HL-60 (cell line): ENCODE data around the gene TRDN.

Experiments used
- POLR2AphosphoS5 ChIP-seq: IDR thresholded peaks from 2 replicates; pipeline ENCODE4 v1.6.1; 2012; ENCODE audit warnings: low read depth
- TF ChIP-seq, protein P1 (sequence below): IDR thresholded peaks from one replicate; pipeline ENCODE4 v1.5.1; 2011; ENCODE audit warnings: low read length, control low read depth, inconsistent platforms; ENCODE audit not compliant: insufficient read depth

- TF ChIP-seq, protein P1, sequence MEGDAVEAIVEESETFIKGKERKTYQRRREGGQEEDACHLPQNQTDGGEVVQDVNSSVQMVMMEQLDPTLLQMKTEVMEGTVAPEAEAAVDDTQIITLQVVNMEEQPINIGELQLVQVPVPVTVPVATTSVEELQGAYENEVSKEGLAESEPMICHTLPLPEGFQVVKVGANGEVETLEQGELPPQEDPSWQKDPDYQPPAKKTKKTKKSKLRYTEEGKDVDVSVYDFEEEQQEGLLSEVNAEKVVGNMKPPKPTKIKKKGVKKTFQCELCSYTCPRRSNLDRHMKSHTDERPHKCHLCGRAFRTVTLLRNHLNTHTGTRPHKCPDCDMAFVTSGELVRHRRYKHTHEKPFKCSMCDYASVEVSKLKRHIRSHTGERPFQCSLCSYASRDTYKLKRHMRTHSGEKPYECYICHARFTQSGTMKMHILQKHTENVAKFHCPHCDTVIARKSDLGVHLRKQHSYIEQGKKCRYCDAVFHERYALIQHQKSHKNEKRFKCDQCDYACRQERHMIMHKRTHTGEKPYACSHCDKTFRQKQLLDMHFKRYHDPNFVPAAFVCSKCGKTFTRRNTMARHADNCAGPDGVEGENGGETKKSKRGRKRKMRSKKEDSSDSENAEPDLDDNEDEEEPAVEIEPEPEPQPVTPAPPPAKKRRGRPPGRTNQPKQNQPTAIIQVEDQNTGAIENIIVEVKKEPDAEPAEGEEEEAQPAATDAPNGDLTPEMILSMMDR: no peak
- no peak for TF ChIP-seq POLR2AphosphoS5
These were observed 428.7 kb downstream of the TRDN start for GRCh38 chr6:123207967-123208510.
